ENCODE results near the gene TTC28.

DNA sequence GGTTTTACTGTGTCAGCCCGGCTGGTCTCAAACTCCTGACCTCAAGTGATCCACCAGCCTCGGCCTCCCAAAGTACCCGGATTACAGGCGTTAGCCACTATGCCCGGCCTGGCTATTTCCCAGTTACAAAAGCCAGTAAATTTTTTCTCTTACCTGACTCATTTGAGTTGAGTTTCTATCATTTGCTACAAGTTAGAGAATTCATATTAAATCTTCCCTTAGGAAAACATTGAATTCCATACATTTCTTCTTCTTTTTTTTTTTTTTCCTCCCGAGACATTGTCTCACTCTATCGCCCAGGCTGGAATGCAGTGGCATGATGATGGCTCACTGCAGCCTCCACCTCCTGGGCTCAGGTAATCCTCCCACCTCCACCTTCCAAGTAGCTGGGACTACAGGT, 36.0 kb upstream of the TTC28 start:
- TF ChIP-seq, protein P1, sequence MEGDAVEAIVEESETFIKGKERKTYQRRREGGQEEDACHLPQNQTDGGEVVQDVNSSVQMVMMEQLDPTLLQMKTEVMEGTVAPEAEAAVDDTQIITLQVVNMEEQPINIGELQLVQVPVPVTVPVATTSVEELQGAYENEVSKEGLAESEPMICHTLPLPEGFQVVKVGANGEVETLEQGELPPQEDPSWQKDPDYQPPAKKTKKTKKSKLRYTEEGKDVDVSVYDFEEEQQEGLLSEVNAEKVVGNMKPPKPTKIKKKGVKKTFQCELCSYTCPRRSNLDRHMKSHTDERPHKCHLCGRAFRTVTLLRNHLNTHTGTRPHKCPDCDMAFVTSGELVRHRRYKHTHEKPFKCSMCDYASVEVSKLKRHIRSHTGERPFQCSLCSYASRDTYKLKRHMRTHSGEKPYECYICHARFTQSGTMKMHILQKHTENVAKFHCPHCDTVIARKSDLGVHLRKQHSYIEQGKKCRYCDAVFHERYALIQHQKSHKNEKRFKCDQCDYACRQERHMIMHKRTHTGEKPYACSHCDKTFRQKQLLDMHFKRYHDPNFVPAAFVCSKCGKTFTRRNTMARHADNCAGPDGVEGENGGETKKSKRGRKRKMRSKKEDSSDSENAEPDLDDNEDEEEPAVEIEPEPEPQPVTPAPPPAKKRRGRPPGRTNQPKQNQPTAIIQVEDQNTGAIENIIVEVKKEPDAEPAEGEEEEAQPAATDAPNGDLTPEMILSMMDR (IDR thresholded peaks at IDR 0.05) = no peak
- TF ChIP-seq POLR2A (IDR thresholded peaks at IDR 0.05) (no peak), POLR2AphosphoS5 (IDR thresholded peaks at IDR 0.05) (no peak)
